HUES48 (cell line): ENCODE data around the gene USP31.
"Not testable (repeated sequence)": the region's sequence is repeated elsewhere in the genome, so short reads cannot be mapped to it uniquely, and the experiment has no call there.

ENCODE experiments used
- H3K27ac ChIP-seq: one replicate; pipeline ENCODE4 v1.7.0; 2013; ENCODE audit warnings: low read depth, low read length, inconsistent platforms
- H3K27me3 ChIP-seq: 2 replicates; pipeline ENCODE4 v1.6.1; 2013; ENCODE audit warnings: mild to moderate bottlenecking, low read length; ENCODE audit not compliant: control insufficient read depth, insufficient read depth
- H3K36me3 ChIP-seq: 2 replicates; pipeline ENCODE4 v1.6.1; 2013; ENCODE audit warnings: low read length; ENCODE audit not compliant: control insufficient read depth, insufficient read depth
- H3K4me1 ChIP-seq: 2 replicates; pipeline ENCODE4 v1.6.1; 2013; ENCODE audit warnings: mild to moderate bottlenecking, low read length; ENCODE audit not compliant: control insufficient read depth, insufficient read depth
- H3K4me3 ChIP-seq: 2 replicates; pipeline ENCODE4 v1.5.1; 2013; ENCODE audit warnings: mild to moderate bottlenecking, low read depth, low read length
- H3K9ac ChIP-seq: 2 replicates; pipeline ENCODE4 v1.6.1; 2013; ENCODE audit warnings: mild to moderate bottlenecking, low read depth, low read length, moderate library complexity
- H3K9me3 ChIP-seq: 2 replicates; pipeline ENCODE4 v1.6.1; 2013; ENCODE audit warnings: low read length; ENCODE audit not compliant: control insufficient read depth, insufficient read depth

Gene USP31

DNA sequence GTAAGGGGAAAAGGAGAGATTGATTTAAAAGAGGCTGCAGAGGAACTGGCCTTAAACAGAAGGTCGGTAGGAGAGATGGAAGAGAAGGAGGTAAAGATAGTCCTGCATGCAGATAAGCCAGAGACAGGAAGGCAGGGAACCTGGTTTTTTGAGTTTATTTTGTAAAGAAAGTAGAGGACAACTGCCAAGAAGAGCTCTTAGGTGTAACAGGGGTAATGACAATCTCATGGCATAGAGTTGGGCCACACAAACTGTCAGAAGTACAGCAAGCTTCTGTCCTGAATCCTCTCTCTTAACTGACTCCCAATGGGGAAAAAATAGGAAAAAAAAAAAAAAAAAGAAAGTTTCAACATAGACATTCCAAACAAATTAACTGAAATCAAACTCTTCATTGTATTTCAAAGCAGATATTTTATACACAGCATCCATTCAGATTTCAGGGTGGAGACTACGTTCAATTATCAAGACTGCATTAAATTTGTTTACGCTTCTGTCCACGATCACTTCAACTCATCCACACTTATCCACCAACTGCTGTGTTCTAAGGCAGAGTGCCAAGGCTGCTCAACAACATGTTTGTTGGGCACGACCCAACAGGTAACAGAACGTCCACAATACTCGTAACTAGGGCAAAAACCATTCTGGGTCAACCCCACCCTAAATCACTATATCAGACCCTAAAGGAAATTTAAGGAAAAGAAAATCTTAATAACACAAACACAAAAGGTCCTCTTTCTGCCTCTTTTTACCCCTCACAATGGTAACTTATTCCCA, 34.9 kb downstream of the USP31 start:
- Histone ChIP-seq H3K27ac (no peak overlapping the region), H3K9ac (no peak overlapping the region), H3K4me3 (no peak overlapping the region), H3K36me3 (no peaks in the 10 kb centered on the region), H3K4me1 (peaks cover 21% of the 10 kb centered on the region), H3K27me3 (no peaks in the 10 kb centered on the region), H3K9me3 (no peaks in the 10 kb centered on the region)

DNA sequence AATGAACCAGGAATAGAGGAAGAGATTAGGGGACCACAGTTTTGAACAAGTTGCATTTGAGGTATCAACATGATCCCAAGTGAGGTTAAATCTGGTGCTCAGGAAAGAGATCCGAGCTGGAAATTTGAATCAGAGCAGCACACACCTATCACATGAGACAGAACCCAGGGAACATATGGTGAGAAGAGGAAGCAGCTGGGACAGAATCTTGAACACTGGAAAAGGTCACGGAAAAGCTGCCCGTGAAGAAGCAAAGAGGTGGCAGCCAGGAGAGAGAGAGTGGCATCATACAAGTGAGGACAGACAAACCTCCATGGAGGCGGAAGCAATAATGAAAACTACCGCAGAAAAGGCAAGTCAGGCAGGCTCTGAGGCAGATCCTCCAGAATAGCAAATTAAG, 36.1 kb downstream of the USP31 start:
- H3K9ac ChIP-seq: no peak overlapping the region
- H3K9me3 ChIP-seq: no peaks in the 10 kb centered on the region
- no peaks in the 10 kb centered on the region for H3K27me3 ChIP-seq
- H3K36me3 ChIP-seq: no peaks in the 10 kb centered on the region
- peaks cover 21% of the 10 kb centered on the region for H3K4me1 ChIP-seq
- no peak overlapping the region for H3K4me3 ChIP-seq
- H3K27ac ChIP-seq: no peak overlapping the region

DNA sequence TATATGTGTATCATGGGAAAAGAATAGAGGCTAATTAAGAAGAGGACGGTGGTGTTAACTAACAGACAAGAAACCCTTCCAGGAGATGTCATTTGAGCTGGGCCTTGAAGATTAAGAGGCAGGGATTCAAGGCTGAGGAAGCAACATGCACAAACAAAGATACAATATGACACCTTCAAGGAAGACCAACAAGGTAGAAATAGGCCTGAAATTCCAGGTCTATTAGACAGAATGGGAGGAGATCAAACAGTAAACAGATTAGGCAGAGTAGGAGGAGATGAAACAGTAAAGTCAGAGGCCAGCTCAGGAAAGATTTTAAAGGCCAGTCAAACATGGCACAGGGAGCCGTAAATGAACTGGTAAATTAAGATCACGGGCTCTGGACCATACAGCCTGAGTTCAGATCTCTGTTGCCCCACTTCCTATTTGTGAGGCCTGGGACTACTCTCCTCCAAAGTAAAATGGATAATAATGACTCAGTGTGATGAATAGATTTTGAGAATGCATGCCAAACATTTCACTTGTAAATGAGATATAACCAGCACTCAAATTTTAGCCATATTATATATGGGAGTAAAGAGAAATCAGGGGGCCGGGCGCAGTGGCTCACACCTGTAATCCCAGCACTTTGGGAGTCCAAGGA, 38.9 kb downstream of the USP31 start:
- no peaks in the 10 kb centered on the region for H3K27me3 ChIP-seq
- peaks cover 15% of the 10 kb centered on the region for H3K36me3 ChIP-seq
- H3K9ac ChIP-seq: no peak overlapping the region
- H3K4me1 ChIP-seq: peaks cover 13% of the 10 kb centered on the region
- no peaks in the 10 kb centered on the region for H3K9me3 ChIP-seq
- no peak overlapping the region for H3K27ac ChIP-seq
- H3K4me3 ChIP-seq: no peak overlapping the region

DNA sequence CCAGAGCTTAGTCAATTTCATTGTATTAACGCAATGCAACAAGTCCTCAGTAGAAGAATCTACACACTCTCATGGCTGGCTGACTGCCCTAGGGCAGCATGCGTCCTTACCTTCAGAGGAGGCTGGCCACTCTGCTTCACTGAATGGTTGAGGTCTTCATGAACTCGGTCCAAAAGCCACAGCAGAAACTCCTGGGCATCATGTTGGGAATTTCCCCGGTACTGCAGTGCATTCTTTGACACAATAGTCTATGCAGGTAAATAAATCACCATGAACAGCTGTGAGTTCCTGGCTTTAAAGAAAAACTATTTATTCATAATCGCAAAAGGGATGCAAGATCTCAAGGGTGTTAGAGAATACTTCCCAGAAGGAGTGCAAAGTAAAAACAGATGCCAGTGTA, 41.3 kb downstream of the USP31 start:
- no peak overlapping the region for H3K27ac ChIP-seq
- no peaks in the 10 kb centered on the region for H3K27me3 ChIP-seq
- H3K36me3 ChIP-seq: peaks cover 33% of the 10 kb centered on the region
- no peaks in the 10 kb centered on the region for H3K9me3 ChIP-seq
- H3K4me1 ChIP-seq: peaks cover 9% of the 10 kb centered on the region
- H3K4me3 ChIP-seq: no peak overlapping the region
- H3K9ac ChIP-seq: no peak overlapping the region

DNA sequence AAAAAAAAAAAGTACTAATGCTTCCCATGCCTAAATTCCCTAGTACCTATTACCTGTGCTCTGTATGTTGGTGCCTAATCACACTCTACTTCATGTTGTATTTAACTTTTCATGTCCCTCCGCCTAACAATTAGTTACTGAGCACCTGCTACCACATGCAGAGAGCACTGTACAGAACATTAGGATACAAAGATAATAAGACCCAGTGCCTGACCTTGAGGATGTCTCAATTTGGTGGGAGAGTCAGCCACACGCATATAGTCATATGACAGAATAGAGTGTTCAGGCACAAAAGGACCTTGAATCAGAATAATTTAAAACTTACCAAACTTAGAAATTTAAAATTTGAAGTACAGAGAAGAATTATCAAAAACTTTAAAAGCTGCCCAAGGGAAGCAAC, 42.1 kb downstream of the USP31 start:
- Histone ChIP-seq H3K4me3 (no peak overlapping the region), H3K9me3 (no peaks in the 10 kb centered on the region), H3K27me3 (no peaks in the 10 kb centered on the region), H3K36me3 (peaks cover 41% of the 10 kb centered on the region), H3K9ac (no peak overlapping the region), H3K4me1 (peaks cover 9% of the 10 kb centered on the region), H3K27ac (no peak overlapping the region)

DNA sequence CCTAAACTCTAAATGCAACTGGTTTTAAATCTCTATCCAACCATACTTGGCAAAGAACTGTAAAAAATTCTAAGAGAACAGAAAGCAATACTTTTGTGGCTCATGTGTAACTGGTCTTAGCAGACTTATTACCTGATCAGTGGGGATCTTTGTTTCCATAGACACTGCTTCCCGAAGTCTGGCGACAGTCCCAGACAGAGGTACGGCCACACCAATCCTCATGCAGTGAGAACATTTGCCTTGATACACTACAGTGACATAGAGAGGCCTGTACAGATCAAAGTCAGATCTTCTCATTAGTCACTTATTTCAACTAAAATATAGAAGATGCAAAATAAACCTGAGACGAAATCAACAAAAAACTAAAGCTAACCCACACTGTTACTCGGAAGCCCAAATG, 43.9 kb downstream of the USP31 start:
- no peaks in the 10 kb centered on the region for H3K27me3 ChIP-seq
- H3K4me1 ChIP-seq: no peaks in the 10 kb centered on the region
- no peak overlapping the region for H3K9ac ChIP-seq
- no peak overlapping the region for H3K27ac ChIP-seq
- H3K4me3 ChIP-seq: no peak overlapping the region
- H3K36me3 ChIP-seq: peaks cover 50% of the 10 kb centered on the region
- no peaks in the 10 kb centered on the region for H3K9me3 ChIP-seq

DNA sequence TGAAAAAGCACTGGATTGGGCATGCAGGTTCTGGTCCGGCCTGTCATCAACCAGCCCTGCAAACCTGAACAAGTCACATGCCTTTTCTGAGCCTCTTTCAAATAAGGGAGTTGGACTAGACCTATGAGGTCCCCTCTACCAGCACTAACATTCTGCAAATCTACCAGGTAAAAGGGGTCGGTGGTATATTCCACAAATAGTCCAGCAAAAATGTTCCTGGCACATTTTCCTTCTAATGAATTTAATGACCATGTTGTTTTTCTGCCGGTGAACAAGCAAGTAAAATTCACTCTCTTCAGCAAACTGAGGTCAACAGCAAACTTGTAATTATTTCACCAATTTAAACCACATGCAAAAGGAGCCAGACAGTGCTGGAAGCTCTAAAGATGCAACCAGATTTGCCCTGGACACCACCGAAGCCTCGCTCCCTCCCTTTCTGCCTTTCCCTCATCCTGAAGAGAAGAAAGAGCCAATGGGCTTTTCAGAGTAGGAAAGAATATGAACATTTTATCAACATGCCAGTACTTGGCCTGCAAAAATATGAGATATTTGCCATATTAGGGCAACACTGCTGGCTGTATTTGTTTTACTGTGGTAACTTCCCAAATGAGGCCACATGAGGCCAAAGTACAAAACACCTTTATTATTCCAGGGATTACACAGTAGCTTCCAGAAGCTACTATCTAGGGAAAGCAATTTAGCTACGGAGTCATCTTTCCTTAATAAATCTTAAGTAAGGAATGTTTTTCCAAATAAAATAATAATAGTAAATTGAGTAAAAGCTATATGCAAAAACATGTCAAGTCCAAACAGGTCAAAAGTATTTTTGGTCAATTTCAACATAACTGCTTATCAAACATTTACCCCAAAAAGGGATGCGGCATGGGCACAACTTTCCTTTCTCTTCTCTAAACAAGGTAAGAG, 45.0 kb downstream of the USP31 start:
- Histone ChIP-seq H3K36me3 (peaks cover 57% of the 10 kb centered on the region), H3K27me3 (no peaks in the 10 kb centered on the region), H3K9me3 (no peaks in the 10 kb centered on the region), H3K9ac (no peak overlapping the region), H3K27ac (no peak overlapping the region), H3K4me1 (no peaks in the 10 kb centered on the region), H3K4me3 (no peak overlapping the region)

DNA sequence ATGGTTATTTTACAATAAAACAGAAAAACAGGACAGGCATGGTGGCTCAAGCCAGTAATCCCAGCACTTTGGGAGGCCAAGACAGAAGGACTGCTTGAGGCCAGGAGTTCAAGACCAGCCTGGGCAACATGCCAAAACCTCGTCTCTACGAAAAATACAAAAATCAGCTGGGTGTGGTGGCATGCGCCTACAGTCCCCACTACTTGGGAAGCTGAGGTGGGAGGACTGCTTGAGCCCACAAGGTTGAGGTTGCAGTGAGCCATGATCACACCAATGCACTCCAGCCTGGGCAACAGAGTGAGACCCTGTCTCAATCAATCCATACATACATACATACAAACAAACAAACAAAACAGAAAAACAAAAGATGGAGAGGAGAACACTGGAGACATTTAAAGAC, 45.6 kb downstream of the USP31 start:
- no peaks in the 10 kb centered on the region for H3K4me1 ChIP-seq
- H3K4me3 ChIP-seq: no peak overlapping the region
- no peak overlapping the region for H3K9ac ChIP-seq
- no peaks in the 10 kb centered on the region for H3K27me3 ChIP-seq
- no peak overlapping the region for H3K27ac ChIP-seq
- H3K36me3 ChIP-seq: peaks cover 57% of the 10 kb centered on the region
- no peaks in the 10 kb centered on the region for H3K9me3 ChIP-seq

DNA sequence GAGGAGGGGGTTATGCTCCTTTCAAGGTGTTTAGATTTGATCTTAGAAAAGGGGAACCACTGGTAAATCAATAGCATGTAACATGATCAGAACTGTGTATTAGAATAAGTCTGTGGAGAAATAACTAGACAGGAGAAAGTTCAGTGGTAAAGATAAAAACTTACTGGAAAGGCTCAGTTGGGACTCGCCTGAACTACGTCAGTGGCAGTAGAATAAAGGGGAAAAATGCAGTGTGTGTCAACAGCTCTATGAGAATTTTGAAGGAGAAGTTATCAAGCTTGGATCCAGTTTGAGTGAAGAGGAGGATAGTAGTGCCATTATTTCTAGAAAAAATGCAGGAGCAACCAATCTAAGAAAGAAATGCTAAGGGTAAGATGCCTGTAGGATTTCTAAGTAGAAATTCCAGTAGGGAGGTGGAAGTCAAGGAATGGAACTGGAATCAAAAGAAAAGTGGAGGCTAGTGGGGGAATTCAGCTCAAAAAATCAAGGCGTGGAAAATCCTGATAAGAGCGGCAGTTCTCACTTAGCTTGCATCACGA, 48.2 kb downstream of the USP31 start:
- Histone ChIP-seq H3K4me3 (no peak overlapping the region), H3K36me3 (peaks cover 49% of the 10 kb centered on the region), H3K27me3 (no peaks in the 10 kb centered on the region), H3K9me3 (no peaks in the 10 kb centered on the region), H3K27ac (no peak overlapping the region), H3K9ac (no peak overlapping the region), H3K4me1 (no peaks in the 10 kb centered on the region)

DNA sequence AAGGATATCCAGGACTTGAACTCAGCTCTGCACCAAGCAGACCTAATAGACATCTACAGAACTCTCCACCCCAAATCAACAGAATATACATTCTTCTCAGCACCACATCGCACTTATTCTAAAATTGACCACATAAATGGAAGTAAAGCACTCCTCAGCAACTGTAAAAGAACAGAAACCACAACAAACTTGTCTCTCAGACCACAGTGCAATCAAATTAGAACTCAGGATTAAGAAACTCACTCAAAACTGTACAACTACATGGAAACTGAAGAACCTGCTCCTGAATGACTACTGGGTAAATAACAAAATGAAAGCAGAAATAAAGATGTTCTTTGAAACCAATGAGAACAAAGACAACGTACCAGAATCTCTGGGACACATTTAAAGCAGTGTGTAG, 52.8 kb downstream of the USP31 start:
- H3K4me1 ChIP-seq, H3K27ac ChIP-seq, H3K4me3 ChIP-seq, H3K9me3 ChIP-seq, H3K9ac ChIP-seq, H3K27me3 ChIP-seq: not testable (repeated sequence)
- peaks cover 13% of the 10 kb centered on the region for H3K36me3 ChIP-seq
